ENCODE data around the gene EPSTI1.
"Not testable (repeated sequence)": the region's sequence is repeated elsewhere in the genome, so short reads cannot be mapped to it uniquely, and the experiment has no call there.

Gene EPSTI1

GRCh38 chr13:42894765-42895243, 97.2 kb downstream of the EPSTI1 start:
- DNase-seq (ENCODE audit: low read depth in 3 of 3): no peak

- DNase-seq (ENCODE audit: low read depth in 3 of 3): no peak
These were observed 98.8 kb downstream of the EPSTI1 start for GRCh38 chr13:42893214-42893671.

DNA sequence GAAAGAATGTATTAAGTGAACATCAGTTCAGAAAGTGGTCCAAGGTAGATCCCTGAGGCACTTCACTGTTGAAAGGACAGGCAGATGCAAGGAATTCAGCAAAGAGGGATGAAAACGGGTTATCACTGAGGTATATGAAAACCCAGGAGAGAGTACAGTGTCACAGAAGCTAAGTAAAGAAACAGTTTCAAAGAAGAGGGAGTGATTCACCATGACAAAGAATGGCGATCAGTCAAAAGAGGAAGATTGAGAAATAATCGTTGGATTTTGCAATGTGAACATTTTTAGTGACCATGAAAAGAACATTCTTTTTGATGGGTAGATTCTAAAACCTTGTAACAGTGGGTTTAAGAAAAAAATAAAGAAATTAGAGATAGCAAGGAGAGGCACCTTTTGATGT, 99.3 kb downstream of the EPSTI1 start:
- DNase-seq (ENCODE audit: low read depth in 3 of 3): no peak

- no peak for DNase-seq (ENCODE audit: low read depth in 3 of 3)
These were observed 100.5 kb downstream of the EPSTI1 start for GRCh38 chr13:42891591-42891990.

DNA sequence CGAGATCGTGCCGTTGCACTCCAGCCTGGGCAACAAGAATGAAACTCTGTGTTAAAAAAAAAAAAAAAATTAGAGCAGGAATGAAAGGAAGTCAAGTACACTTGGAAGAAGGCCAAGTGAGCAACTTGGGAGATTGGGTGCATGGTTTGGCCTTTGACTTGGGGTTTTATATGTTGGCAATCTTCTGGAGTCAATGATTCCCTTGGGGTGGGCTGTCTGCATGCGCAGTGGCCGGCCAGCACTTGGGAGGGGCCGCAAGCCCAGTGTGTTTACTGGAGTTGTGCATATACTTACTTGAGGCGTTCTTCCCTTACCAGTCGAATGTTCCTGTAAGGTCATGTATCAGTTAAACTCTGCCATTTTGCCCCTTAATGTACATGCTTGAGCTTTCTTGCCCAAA, 106.7 kb downstream of the EPSTI1 start:
- no peak for DNase-seq (ENCODE audit: low read depth in 3 of 3)

DNA sequence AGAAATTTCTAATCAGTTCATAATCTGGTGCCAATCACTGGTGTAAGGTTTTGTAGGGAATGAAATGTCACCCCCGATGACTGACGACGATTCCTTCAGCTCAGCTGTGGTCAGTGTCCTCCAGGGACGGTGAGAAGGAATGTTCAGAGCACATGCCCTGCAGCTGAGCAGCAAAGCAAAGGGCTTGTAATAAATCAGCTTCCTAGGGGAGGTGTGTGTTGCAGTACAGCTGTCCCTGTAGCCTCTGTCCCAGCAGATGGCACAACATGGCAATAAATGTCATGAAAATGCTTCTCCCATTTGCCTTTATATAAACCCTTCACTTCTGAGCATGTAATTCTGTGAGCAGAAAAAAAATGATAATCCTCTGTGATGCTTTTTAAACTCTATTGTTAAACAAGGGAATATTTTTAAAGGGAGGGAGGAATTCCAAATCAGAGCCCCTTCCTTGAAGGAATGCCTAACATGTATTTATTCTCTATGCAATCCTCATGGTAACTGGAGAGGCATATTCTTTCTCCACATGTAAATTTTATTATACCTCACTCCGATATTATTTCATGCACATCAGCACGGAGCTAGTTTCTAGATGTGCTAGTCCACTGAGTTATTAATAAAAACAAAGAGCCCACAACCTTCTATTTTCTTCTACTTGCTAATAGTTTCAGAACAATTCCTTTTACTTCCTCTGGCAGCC, 108.1 kb downstream of the EPSTI1 start:
- no peak for DNase-seq (ENCODE audit: low read depth in 3 of 3)

DNA sequence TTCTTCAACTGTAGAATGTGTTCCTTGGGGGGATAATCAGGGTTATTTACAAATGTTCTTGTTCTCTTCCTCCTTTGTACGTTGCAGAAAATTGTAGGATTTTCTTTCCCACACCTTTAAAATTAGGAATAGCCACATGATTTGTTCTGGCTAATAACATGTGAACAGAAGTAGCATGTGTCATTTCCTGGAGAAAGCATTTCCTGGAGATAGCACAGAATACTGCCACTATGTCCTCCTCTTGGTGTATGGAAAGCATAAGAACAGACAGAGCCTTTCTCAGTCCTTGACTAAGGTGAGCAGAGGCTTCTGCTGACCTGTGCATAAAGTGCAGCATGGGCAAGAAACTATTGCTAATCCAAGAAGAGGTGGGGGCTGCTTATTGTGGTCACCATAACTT, 108.9 kb downstream of the EPSTI1 start:
- no peak for DNase-seq (ENCODE audit: low read depth in 3 of 3)

- no peak for DNase-seq (ENCODE audit: low read depth in 3 of 3)
These were observed 111.9 kb downstream of the EPSTI1 start for GRCh38 chr13:42880056-42880605.

DNA sequence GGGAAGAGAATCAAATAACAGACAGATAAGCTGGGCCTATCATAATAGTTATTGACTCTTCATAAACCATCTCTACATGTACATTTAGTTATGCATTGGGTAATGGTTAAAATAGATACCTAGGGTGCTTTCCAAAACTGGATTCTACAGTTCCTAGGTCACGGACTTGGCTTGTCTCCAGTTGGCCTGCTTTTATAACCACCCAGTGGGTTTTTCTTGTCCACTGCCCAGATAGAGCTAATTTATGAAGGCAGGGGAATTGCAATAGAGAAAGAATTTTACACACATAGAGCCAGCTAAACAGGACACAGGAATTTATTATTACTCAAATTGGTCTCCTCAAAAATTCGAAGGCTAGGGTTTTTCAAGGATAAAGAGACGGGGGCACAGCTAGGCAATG, 113.3 kb downstream of the EPSTI1 start:
- no peak for DNase-seq (ENCODE audit: low read depth in 3 of 3)

- no peak for DNase-seq (ENCODE audit: low read depth in 3 of 3)
These were observed 115.0 kb downstream of the EPSTI1 start for GRCh38 chr13:42876887-42877545.

GRCh38 chr13:42876270-42876714, 115.7 kb downstream of the EPSTI1 start:
- no peak for DNase-seq (ENCODE audit: low read depth in 3 of 3)

DNA sequence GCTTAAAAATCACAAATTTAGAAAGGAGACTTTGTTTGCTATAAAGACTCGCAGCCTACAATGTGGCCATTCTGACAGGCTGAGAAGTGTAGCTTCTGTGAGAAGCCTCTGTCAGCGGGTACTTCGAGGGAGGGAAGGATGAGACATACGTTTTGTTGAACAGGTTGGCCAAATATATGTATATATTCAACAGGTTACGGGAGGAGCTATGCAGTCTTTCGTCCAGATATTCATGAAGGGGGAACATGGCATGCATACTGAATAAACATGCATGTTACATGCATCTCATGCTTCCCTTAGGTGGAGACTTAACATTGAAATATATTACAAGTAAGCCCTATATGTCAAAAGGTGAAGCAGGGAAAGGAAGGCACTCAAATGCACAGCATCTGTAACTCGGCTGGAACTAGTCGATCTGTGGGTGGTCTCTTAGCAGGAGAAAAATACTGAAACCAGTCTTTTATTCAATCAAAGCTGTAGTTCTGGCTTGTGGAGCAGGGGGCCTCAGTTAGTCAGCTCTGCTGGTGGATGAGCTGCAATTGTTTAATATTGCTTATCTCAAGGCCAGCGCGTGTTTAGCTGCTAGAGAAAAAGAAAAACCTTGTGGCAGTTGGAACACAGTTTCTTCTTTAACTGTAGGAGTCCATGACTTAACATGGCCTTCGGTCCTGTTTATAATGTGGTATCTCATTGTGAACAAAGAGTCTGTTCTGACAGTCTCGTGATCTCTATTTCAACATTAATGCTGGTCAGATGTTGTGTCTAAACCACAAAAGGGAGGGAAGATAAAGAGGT, 116.4 kb downstream of the EPSTI1 start:
- no peak for DNase-seq (ENCODE audit: low read depth in 3 of 3)

- no peak for DNase-seq (ENCODE audit: low read depth in 3 of 3)
These were observed 117.8 kb downstream of the EPSTI1 start for GRCh38 chr13:42874221-42874620.

GRCh38 chr13:42873081-42873480, 119.0 kb downstream of the EPSTI1 start:
- DNase-seq (ENCODE audit: low read depth in 3 of 3): no peak

GRCh38 chr13:42867232-42867631, 124.8 kb downstream of the EPSTI1 start:
- DNase-seq (ENCODE audit: low read depth in 3 of 3): no peak

DNA sequence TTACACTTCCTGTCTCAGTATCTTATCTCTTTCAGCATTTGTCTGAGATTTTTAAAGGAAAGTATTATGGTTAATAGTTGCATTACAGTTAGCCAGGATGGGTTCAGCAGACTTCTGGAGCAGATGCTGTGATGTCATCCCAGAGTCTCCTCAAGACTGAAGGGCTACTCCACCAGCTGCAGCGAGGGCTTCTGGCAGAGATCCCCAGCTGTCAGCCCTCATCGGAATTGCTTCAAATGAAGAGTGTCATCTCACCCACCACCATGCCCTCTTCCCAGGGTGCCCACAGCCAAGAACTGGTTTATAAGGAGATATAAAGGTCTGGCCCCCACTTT, 126.3 kb downstream of the EPSTI1 start:
- no peak for DNase-seq (ENCODE audit: low read depth in 3 of 3)

GRCh38 chr13:42864952-42865767, 126.9 kb downstream of the EPSTI1 start:
- no peak for DNase-seq (ENCODE audit: low read depth in 3 of 3)

GRCh38 chr13:42862370-42862769, 129.7 kb downstream of the EPSTI1 start:
- not testable (repeated sequence) for DNase-seq (ENCODE audit: low read depth in 3 of 3)

GRCh38 chr13:42860485-42860884, 131.6 kb downstream of the EPSTI1 start:
- no peak for DNase-seq (ENCODE audit: low read depth in 3 of 3)

DNA sequence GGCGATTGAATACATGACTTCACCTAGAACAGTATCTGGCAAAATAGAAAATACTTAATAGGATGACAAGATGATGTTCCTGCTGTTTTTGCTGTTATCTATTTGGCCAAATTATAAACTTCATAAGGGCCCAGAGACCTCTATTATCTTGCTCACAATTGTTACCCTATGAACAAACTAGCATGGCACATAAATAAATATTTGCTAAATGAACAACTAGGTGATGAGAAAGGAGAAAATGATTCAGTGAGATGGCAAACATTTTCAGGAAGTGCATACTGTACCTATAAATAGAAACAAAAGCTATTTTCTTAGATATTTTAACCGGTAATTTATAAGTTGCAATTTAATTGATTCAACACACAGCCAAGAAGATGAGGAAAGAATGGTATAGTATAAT, 132.3 kb downstream of the EPSTI1 start:
- DNase-seq (ENCODE audit: low read depth in 3 of 3): no peak

DNA sequence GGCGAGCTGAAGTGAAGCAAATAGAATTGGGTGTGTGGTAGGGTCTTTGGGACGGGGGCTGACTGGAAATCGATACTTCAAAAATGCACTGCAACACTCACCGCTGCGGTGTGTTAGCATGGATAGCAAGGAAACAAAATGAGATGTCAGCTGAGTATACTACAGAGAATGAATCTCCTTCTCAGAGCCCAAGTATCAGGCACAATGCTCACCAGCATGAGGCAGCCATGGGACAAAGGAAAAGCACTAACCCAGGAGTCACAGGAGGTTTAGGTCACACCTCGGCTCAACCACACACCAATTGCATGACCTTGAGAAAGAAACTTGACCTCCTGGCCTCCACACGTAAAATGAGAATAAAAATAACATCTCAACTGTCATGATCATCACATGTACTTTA, 136.6 kb downstream of the EPSTI1 start:
- DNase-seq (ENCODE audit: low read depth in 3 of 3): no peak
